Caco-2 (cell line): ENCODE results near the gene SLC16A11. TPM values are rescaled to one million over a fixed set of nuclear protein-coding genes. Genes with fewer than 3 reads are reported as not detected.

Source experiments
- BruUV-seq: library from RNA; stranded (reverse); fragments of 400-500 nt; replicated peaks from 2 replicates; lab custom pipeline; 2021; lab: Mats Ljungman, UMichigan
- CTCF ChIA-PET: fragments of 300-600 bp; sonication (Branson Sonifier 250); formaldehyde crosslinking; loops from one replicate; lab custom pipeline; 2022; ENCODE audit warnings: antibody characterized with exemption; lab: Charles Lee
- POLR2A ChIA-PET: fragments of 300-600 bp; sonication (Branson Sonifier 250); formaldehyde crosslinking; loops from one replicate; lab custom pipeline; 2022; ENCODE audit warnings: antibody characterized with exemption; lab: Charles Lee
- DNase-seq, 2 experiments: peaks; one replicate each; pipeline versions ENCODE4 v3.0.0 to v3.0.0-alpha.2; 2020 to 2022
- H3K27me3 ChIP-seq: replicated peaks from 2 replicates; pipeline ENCODE4 v1.6.0; 2011; ENCODE audit warnings: low read length; ENCODE audit not compliant: control insufficient read depth, insufficient read depth
- H3K36me3 ChIP-seq: 2 replicates; pipeline ENCODE4 v1.5.1; 2011; ENCODE audit warnings: low read length; ENCODE audit not compliant: control insufficient read depth, insufficient read depth
- H3K4me1 ChIP-seq: fragments of 250-450 bp; sonication (Bioruptor Pico); 2 replicates; pipeline ENCODE4 v1.5.1; 2020; ENCODE audit warnings: mild to moderate bottlenecking
- H3K4me3 ChIP-seq: 2 replicates; pipeline ENCODE4 v1.5.1; 2011; ENCODE audit warnings: low read depth, mild to moderate bottlenecking, control low read depth, low read length
- H3K9me3 ChIP-seq: fragments of 250-450 bp; sonication (Bioruptor Pico); 2 replicates; pipeline ENCODE4 v1.5.1; 2020; ENCODE audit warnings: mild to moderate bottlenecking, moderate library complexity
- H3K27ac Mint-ChIP-seq: one replicate; pipeline ENCODE4 v1.8.0; 2022; ENCODE audit warnings: mixed read lengths; ENCODE audit not compliant: unreplicated experiment
- H3K27me3 Mint-ChIP-seq: one replicate; pipeline ENCODE4 v1.8.0; 2022; ENCODE audit warnings: mixed read lengths; ENCODE audit not compliant: insufficient read depth, unreplicated experiment
- H3K36me3 Mint-ChIP-seq: one replicate; pipeline ENCODE4 v1.8.0; 2022; ENCODE audit warnings: mild to moderate bottlenecking, mixed read lengths; ENCODE audit not compliant: insufficient read depth, unreplicated experiment
- H3K4me1 Mint-ChIP-seq: one replicate; pipeline ENCODE4 v1.8.0; 2022; ENCODE audit warnings: low read depth, mixed read lengths; ENCODE audit not compliant: unreplicated experiment
- H3K4me3 Mint-ChIP-seq: one replicate; pipeline ENCODE4 v1.8.0; 2022; ENCODE audit warnings: mild to moderate bottlenecking, moderate library complexity, mixed read lengths; ENCODE audit not compliant: unreplicated experiment
- H3K9me3 Mint-ChIP-seq: one replicate; pipeline ENCODE4 v1.8.0; 2022; ENCODE audit warnings: mixed read lengths; ENCODE audit not compliant: unreplicated experiment
- intact Hi-C: fragments of 100-400 bp; cut with micrococcal nuclease; formaldehyde crosslinking; loops from one replicate; pipeline ENCODE4 v1.10.0; 2022; ENCODE audit not compliant: unreplicated experiment
- total RNA-seq: library from RNA; stranded (reverse); gene quantifications from 2 replicates; pipeline ENCODE4 v1.2.3, GENCODE V29; 2022
- TF ChIP-seq, protein P1 (sequence below), 2 experiments: fragments of 200-600 bp in 1 of 2; IDR thresholded peaks; 1 replicate in 1 of 2; 2 replicates in 1 of 2; pipeline versions ENCODE4 v1.5.1 to v1.8.0; 2011 to 2022; ENCODE audit warnings: antibody characterized with exemption in 1 of 2, control low read depth in 1 of 2, inconsistent platforms in 1 of 2, low read depth in 1 of 2, low read length in 1 of 2, mild to moderate bottlenecking in 1 of 2, moderate library complexity in 1 of 2; ENCODE audit not compliant: insufficient read depth in 1 of 2, severe bottlenecking in 1 of 2, unreplicated experiment in 1 of 2

The SLC16A11 gene
- total RNA-seq, 1 experiment from 2014 or later, result 0.43 TPM

DNA sequence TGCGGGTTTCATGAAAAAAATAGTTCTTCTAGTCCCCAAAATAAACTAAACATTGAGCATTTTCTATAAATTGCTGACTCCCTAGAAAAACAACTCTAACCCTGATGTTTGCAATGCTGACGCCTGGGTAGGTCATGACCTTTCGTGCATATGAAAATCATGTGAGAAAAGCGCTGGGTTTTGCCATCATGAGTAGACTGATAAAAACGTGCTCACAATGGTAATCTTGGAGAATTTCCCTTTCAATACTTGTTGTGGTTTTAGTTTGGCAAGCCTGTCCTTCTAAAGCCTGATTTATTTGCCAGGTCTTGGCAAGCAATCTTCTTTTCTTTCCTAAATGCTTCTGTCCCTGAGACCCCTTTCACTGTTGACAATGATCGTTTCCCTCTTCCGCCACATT is 40.2 kb upstream of the SLC16A11 start:
- POLR2A ChIA-PET, result no interaction called here
- no TSS peak for BruUV-seq
- no peak for DNase-seq
- no peak overlapping the region for H3K4me3 Mint-ChIP-seq
- peaks cover 18% of the 10 kb centered on the region for H3K4me1 Mint-ChIP-seq
- intact Hi-C loops, result no loop called here
- Histone ChIP-seq H3K4me3 (no peak overlapping the region), H3K4me1 (peaks cover 8% of the 10 kb centered on the region; the same call in 1 of the 2 replicates), H3K27me3 (no peaks in the 10 kb centered on the region), H3K9me3 (no peaks in the 10 kb centered on the region), H3K36me3 (no peaks in the 10 kb centered on the region)
- H3K36me3 Mint-ChIP-seq, result peaks cover 6% of the 10 kb centered on the region
- TF ChIP-seq, protein P1, sequence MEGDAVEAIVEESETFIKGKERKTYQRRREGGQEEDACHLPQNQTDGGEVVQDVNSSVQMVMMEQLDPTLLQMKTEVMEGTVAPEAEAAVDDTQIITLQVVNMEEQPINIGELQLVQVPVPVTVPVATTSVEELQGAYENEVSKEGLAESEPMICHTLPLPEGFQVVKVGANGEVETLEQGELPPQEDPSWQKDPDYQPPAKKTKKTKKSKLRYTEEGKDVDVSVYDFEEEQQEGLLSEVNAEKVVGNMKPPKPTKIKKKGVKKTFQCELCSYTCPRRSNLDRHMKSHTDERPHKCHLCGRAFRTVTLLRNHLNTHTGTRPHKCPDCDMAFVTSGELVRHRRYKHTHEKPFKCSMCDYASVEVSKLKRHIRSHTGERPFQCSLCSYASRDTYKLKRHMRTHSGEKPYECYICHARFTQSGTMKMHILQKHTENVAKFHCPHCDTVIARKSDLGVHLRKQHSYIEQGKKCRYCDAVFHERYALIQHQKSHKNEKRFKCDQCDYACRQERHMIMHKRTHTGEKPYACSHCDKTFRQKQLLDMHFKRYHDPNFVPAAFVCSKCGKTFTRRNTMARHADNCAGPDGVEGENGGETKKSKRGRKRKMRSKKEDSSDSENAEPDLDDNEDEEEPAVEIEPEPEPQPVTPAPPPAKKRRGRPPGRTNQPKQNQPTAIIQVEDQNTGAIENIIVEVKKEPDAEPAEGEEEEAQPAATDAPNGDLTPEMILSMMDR (IDR thresholded peaks at IDR 0.05; ENCODE audit: insufficient read depth in 1 of 2, low read depth in 1 of 2, low read length in 1 of 2, severe bottlenecking in 1 of 2, unreplicated experiment in 1 of 2), result no peak
- no peaks in the 10 kb centered on the region for H3K27me3 Mint-ChIP-seq
- CTCF ChIA-PET, result no interaction called here
- H3K27ac Mint-ChIP-seq, result no peak overlapping the region
- H3K9me3 Mint-ChIP-seq, result no peaks in the 10 kb centered on the region

DNA sequence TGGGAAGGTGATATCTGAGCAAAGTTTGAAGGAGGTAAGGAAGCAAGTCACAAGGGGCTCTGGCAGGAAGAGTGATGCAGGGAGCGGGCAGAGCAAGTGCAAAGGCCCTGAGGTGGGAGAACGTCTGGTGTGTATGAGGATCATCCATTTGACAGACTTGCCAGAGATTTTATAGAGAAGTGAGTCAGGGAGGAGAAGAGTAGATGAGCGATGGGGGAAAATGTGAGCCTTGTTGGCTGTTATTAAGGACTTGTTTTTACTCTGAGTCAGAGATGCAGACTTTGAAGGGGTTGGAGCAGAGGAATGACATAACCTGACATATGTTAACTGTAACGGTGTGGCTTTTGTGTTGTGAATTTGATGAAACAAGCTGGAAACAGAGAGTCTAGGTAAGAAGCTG is 39.7 kb upstream of the SLC16A11 start:
- H3K27me3 Mint-ChIP-seq, result no peaks in the 10 kb centered on the region
- H3K36me3 Mint-ChIP-seq, result peaks cover 6% of the 10 kb centered on the region
- ChIA-PET CTCF (no interaction called here), POLR2A (no interaction called here)
- BruUV-seq, result no TSS peak
- DNase-seq, result no peak
- Histone ChIP-seq H3K4me1 (peaks cover 5% of the 10 kb centered on the region; the same call in 1 of the 2 replicates), H3K4me3 (no peak overlapping the region), H3K9me3 (no peaks in the 10 kb centered on the region), H3K36me3 (no peaks in the 10 kb centered on the region), H3K27me3 (no peaks in the 10 kb centered on the region)
- H3K4me3 Mint-ChIP-seq, result no peak overlapping the region
- H3K27ac Mint-ChIP-seq, result no peak overlapping the region
- intact Hi-C loops, result no loop called here
- TF ChIP-seq, protein P1 (IDR thresholded peaks at IDR 0.05; ENCODE audit: insufficient read depth in 1 of 2, low read depth in 1 of 2, low read length in 1 of 2, severe bottlenecking in 1 of 2, unreplicated experiment in 1 of 2), result no peak
- peaks cover 16% of the 10 kb centered on the region for H3K4me1 Mint-ChIP-seq
- H3K9me3 Mint-ChIP-seq, result no peaks in the 10 kb centered on the region

DNA sequence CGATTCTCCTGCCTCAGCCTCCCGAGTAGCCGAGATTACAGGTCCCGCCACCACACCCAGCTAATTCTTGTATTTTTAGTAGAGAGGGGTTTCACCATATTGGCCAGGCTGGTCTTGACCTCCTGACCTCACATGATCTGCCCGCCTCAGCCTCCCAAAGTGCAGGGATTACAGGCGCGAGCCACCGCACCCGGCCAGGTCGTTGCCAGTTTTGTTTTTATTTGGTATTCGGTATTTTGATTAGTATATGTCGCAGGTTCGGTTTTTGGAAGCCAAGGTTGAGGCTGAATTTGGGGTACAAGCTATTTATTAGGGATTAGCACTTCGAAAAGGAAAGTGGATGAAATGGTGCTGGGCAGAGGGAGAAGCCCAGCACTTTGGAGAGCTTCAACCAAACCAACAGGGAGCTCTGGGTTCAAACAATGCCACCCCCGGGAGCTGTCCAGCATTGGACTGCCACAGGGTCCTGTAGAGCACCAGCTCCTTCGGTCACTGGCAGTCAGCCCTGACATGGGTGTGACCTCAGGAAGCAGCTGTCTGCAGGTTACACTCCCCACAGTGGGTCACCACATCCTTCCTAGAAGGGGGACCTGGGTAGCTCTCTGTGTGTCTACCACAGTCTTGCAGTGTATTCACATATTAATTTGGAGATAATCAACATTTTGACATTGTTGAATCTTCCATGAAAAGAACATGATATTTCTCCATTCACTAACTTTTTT is 37.6 kb upstream of the SLC16A11 start:
- H3K27me3 Mint-ChIP-seq, result no peaks in the 10 kb centered on the region
- Histone ChIP-seq H3K4me3 (no peak overlapping the region), H3K9me3 (no peaks in the 10 kb centered on the region), H3K4me1 (no peaks in the 10 kb centered on the region), H3K27me3 (no peaks in the 10 kb centered on the region), H3K36me3 (no peaks in the 10 kb centered on the region)
- intact Hi-C loops, result no loop called here
- BruUV-seq, result no TSS peak
- no peak overlapping the region for H3K4me3 Mint-ChIP-seq
- POLR2A ChIA-PET, result no interaction called here
- H3K27ac Mint-ChIP-seq, result no peak overlapping the region
- TF ChIP-seq, protein P1 (IDR thresholded peaks at IDR 0.05; ENCODE audit: insufficient read depth in 1 of 2, low read depth in 1 of 2, low read length in 1 of 2, severe bottlenecking in 1 of 2, unreplicated experiment in 1 of 2), result no peak
- peaks cover 6% of the 10 kb centered on the region for H3K4me1 Mint-ChIP-seq
- CTCF ChIA-PET, result no interaction called here
- H3K36me3 Mint-ChIP-seq, result peaks cover 6% of the 10 kb centered on the region
- no peak for DNase-seq
- no peaks in the 10 kb centered on the region for H3K9me3 Mint-ChIP-seq
